MG63 (cell line): ENCODE results near the gene PPP1R17. TPM values are rescaled to one million over a fixed set of nuclear protein-coding genes. Genes with fewer than 3 reads are reported as not detected.

ENCODE experiments used
- DNase-seq: peaks from one replicate; pipeline ENCODE4 v3.0.0-alpha.2; 2020
- H3K27me3 ChIP-seq: fragments of 250-450 bp; sonication (Bioruptor Pico); 2 replicates; pipeline ENCODE4 v1.5.1; 2020; ENCODE audit warnings: mild to moderate bottlenecking, moderate library complexity
- H3K36me3 ChIP-seq: fragments of 250-450 bp; sonication (Bioruptor Pico); 2 replicates; pipeline ENCODE4 v1.5.1; 2020; ENCODE audit warnings: mild to moderate bottlenecking, moderate library complexity
- H3K4me3 ChIP-seq: fragments of 250-450 bp; sonication (Bioruptor Pico); 2 replicates; pipeline ENCODE4 v1.5.1; 2020; ENCODE audit warnings: mild to moderate bottlenecking, moderate library complexity
- H3K9me3 ChIP-seq: fragments of 250-450 bp; sonication (Bioruptor Pico); 2 replicates; pipeline ENCODE4 v1.5.1; 2020; ENCODE audit warnings: mild to moderate bottlenecking, moderate library complexity
- total RNA-seq: library from RNA; depleted of rRNA; stranded (reverse); fragments of >200 nt; shearing (Covaris generic); gene quantifications from 2 replicates; pipeline ENCODE4 v1.2.3, GENCODE V29; 2014; ENCODE audit warnings: low replicate concordance; rRNA removed

Gene PPP1R17
- not detected in 2 replicates for total RNA-seq

DNA sequence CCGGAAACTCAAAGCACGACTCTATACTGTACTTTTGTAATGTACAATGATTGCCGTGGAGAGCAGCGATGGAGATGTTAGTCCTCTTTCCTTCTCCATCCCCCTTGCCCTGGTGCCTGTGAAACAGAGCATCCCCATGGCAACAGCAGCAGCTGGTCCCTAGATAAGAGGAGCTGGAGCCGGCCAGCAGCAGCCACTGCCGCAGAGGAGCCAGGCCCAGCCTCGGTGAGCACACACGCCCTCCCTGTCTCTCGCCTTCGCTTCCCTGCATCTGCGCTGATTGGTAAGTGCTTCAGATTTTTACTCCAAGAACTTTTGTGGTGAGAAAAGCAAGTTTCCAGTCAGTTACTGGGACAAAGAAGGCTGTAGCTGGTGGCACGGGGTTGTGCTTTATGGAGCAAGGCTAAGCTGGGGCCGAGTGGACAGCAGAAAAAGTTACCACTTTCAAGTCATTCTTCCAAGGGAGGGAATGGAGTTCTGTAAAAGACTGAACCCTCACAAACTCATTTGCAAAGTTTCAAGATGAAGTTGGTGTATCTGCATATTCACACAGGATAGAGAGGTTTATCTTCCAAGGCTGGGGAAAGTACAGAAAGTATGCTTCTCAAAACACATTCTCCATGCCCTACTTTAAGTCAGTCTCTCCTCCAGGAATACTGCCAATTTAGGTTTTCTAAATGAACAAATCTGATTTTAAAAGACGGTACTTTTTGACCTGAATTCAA lies at the start of gene PPP1R17:
Gene PPP1R17 (plus strand): TSS at position 192 of the 725 bp plus-strand sequence. CDS start 5,227 bp downstream, outside the sequence.
- peaks cover 16% of the 10 kb centered on the region for H3K27me3 ChIP-seq
- DNase-seq = no peak
- no peaks in the 10 kb centered on the region for H3K36me3 ChIP-seq
- no peak within 1 kb of the TSS for H3K4me3 ChIP-seq
- H3K9me3 ChIP-seq = no peaks in the 10 kb centered on the region

GRCh38 chr7:31640381-31640780 lies 46.6 kb upstream of the PPP1R17 start:
- no peak for DNase-seq
- Histone ChIP-seq H3K36me3 (no peaks in the 10 kb centered on the region), H3K27me3 (no peaks in the 10 kb centered on the region; the same call in 1 of the 2 replicates), H3K9me3 (0 out of 2 replicates have a peak, but pooled peaks cover 2% of the 10 kb centered on the region), H3K4me3 (no peak overlapping the region)

DNA sequence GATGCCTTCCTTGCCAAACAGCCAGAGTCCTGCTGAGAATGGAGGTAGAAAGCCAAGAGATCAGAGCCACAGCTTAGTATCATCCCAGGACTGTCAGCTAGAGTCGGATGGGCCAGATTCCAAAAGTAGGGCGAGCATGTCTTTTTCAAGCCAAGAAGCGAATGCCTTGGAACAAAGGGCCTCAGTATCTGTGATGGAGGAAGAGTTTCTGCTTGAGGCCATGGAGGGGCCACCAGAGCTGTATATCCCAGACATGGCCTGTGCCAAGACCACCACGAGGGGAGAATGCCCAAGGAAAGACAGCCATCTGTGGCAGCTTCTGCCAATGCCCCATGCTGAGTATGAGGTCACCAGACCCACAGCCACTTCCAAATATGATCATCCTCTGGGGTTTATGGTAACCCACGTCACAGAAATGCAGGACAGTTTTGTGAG lies 44.3 kb upstream of the PPP1R17 start:
- Histone ChIP-seq H3K4me3 (no peak overlapping the region), H3K36me3 (no peaks in the 10 kb centered on the region)
- DNase-seq = peak; percentile 36

DNA sequence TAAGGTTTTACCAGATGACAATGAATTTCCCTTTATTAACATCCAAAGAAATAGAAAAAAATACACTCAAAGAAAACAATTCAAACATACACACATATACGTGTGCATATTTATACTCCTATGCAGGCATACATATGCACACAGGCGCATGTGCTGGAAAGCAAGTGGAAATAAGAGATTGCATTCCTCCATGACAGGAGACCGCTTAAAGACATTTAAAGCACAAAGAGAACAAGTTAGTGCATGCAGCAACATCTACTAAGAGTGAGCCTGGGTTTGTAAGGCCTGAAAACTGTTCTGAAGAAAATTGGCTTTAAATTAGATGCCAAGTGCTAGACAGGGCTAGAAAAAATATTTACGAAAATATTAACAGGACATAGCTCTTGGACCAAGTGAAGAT lies 40.1 kb upstream of the PPP1R17 start:
- Histone ChIP-seq H3K36me3 (no peaks in the 10 kb centered on the region), H3K4me3 (no peak overlapping the region), H3K9me3 (no peaks in the 10 kb centered on the region), H3K27me3 (peaks cover 3% of the 10 kb centered on the region; the same call in 1 of the 2 replicates)
- DNase-seq = no peak

More for the DNA sequence above, 44.3 kb upstream of the PPP1R17 start:
- no peaks in the 10 kb centered on the region; the same call in 1 of the 2 replicates for H3K27me3 ChIP-seq
- 0 out of 2 replicates have a peak, but pooled peaks cover 2% of the 10 kb centered on the region for H3K9me3 ChIP-seq

DNA sequence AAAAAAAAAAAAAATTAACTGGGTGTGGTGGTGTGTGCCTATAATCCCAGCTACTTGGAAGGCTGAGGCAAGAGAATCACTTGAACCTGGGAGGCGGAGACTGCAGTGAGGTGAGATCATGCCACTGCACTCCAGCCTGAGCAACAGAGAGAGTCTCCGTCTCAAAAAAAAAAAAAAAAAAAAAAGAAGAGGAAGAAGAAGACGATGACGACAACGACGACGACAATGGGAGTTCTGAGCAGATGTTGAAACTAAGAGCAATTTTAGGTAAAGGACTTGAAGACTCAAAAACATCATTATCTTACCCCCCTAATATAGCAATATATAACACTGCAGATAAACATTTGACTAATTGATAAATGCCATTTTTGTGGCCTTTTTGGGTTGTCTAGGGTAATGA lies 39.5 kb upstream of the PPP1R17 start:
- Histone ChIP-seq H3K27me3 (peaks cover 3% of the 10 kb centered on the region; the same call in 1 of the 2 replicates), H3K4me3 (no peak overlapping the region), H3K36me3 (no peaks in the 10 kb centered on the region), H3K9me3 (no peaks in the 10 kb centered on the region)
- DNase-seq = no peak

- no peaks in the 10 kb centered on the region for H3K36me3 ChIP-seq
Measured at GRCh38 chr7:31648288-31648687, 38.7 kb upstream of the PPP1R17 start.

GRCh38 chr7:31648880-31649279 lies 38.1 kb upstream of the PPP1R17 start:
- no peak for DNase-seq
- H3K4me3 ChIP-seq = no peak overlapping the region
- no peaks in the 10 kb centered on the region for H3K9me3 ChIP-seq
- H3K27me3 ChIP-seq = peaks cover 3% of the 10 kb centered on the region; the same call in 1 of the 2 replicates
- H3K36me3 ChIP-seq = no peaks in the 10 kb centered on the region

More at GRCh38 chr7:31648288-31648687, 38.7 kb upstream of the PPP1R17 start:
- no peak for DNase-seq
- Histone ChIP-seq H3K27me3 (peaks cover 3% of the 10 kb centered on the region; the same call in 1 of the 2 replicates), H3K9me3 (no peaks in the 10 kb centered on the region), H3K4me3 (no peak overlapping the region)

GRCh38 chr7:31651234-31652062 lies 35.6 kb upstream of the PPP1R17 start:
- H3K27me3 ChIP-seq = peaks cover 3% of the 10 kb centered on the region; the same call in 1 of the 2 replicates
- H3K4me3 ChIP-seq = no peak overlapping the region

DNA sequence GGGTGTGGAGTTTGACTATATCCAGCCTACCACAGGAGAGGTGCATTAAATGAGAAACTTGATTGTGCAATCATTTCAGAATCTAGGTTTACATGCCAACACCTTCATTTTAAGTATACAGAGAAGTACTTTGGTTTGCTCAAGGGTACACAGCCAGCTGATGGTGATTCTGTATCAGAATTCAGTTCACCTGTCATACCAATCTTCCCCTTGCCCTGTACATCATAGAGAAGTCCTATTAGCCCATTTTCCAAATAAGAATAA lies 35.0 kb upstream of the PPP1R17 start:
- Histone ChIP-seq H3K36me3 (no peaks in the 10 kb centered on the region), H3K27me3 (peaks cover 3% of the 10 kb centered on the region; the same call in 1 of the 2 replicates), H3K4me3 (no peak overlapping the region), H3K9me3 (no peaks in the 10 kb centered on the region)
- DNase-seq = no peak

More at GRCh38 chr7:31651234-31652062, 35.6 kb upstream of the PPP1R17 start:
- DNase-seq = no peak
- no peaks in the 10 kb centered on the region for H3K36me3 ChIP-seq
- H3K9me3 ChIP-seq = no peaks in the 10 kb centered on the region

GRCh38 chr7:31663072-31663471 lies 23.9 kb upstream of the PPP1R17 start:
- Histone ChIP-seq H3K36me3 (no peaks in the 10 kb centered on the region), H3K27me3 (peaks cover 26% of the 10 kb centered on the region), H3K9me3 (no peaks in the 10 kb centered on the region), H3K4me3 (no peak overlapping the region)
- no peak for DNase-seq

DNA sequence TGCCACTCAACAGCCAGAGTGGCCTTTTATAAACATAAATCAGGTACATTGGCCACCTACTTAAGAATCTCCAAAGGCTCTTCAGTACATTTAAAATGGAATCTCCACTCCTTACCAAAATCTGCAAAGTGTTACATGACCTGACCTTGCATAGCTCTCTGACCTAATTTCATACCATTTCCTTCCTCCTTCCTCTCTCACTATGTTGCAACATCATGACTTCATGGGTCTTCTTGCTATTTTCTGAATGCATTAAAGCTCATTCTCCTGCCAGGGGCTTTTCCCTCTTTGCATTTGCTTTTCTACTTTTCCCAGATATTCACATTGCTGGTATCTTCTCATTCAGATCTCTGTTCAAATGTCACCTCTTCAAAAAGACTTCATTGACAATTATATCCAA lies 22.1 kb upstream of the PPP1R17 start:
- H3K9me3 ChIP-seq = no peaks in the 10 kb centered on the region
- no peak for DNase-seq
- H3K36me3 ChIP-seq = no peaks in the 10 kb centered on the region
- peaks cover 21% of the 10 kb centered on the region for H3K27me3 ChIP-seq
- no peak overlapping the region for H3K4me3 ChIP-seq

- H3K27me3 ChIP-seq = peaks cover 23% of the 10 kb centered on the region
- no peak overlapping the region for H3K4me3 ChIP-seq
- H3K9me3 ChIP-seq = no peaks in the 10 kb centered on the region
- H3K36me3 ChIP-seq = no peaks in the 10 kb centered on the region
- no peak for DNase-seq
Measured at GRCh38 chr7:31665546-31665945, 21.5 kb upstream of the PPP1R17 start.

- no peak for DNase-seq
- peaks cover 24% of the 10 kb centered on the region for H3K27me3 ChIP-seq
- H3K9me3 ChIP-seq = no peaks in the 10 kb centered on the region
- no peak overlapping the region for H3K4me3 ChIP-seq
- H3K36me3 ChIP-seq = no peaks in the 10 kb centered on the region
Measured at GRCh38 chr7:31669461-31669860, 17.6 kb upstream of the PPP1R17 start.

DNA sequence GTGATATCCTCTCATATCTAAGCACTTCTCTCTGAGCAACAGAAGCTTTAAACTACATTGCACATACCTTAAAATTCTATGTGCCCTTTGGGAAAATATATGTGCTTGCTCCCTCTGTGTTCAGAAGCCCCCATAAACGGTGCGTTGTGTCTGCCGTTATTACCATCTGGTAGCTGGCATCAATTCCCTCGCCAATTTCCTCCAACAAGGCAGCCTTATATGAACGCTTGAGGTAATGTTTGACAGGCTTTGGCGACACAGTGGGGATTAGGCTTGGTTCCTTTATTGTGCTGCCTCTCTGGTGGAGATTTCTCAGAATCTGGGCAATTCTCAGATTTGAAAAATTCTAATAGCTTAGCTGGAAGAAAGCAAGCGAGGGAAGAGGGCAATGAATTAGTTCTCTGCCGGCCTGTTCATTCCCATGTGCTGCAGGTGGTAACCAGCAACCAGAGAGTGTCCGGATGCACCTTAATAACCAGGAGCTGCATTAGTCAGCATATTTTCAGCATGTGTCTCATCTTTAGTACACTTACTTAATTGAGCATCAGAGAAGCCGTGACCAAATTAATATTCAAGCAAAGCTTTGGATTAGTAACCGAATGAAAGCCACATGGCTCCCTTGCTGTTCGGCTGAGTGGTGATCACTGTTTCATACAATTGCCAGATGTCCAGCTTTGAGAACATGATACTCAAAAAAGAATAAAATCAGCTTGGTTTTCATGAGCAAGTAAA lies 7.3 kb upstream of the PPP1R17 start:
- no peaks in the 10 kb centered on the region for H3K36me3 ChIP-seq
- peaks cover 12% of the 10 kb centered on the region for H3K27me3 ChIP-seq
- H3K9me3 ChIP-seq = no peaks in the 10 kb centered on the region
- DNase-seq = no peak
- no peak overlapping the region for H3K4me3 ChIP-seq

DNA sequence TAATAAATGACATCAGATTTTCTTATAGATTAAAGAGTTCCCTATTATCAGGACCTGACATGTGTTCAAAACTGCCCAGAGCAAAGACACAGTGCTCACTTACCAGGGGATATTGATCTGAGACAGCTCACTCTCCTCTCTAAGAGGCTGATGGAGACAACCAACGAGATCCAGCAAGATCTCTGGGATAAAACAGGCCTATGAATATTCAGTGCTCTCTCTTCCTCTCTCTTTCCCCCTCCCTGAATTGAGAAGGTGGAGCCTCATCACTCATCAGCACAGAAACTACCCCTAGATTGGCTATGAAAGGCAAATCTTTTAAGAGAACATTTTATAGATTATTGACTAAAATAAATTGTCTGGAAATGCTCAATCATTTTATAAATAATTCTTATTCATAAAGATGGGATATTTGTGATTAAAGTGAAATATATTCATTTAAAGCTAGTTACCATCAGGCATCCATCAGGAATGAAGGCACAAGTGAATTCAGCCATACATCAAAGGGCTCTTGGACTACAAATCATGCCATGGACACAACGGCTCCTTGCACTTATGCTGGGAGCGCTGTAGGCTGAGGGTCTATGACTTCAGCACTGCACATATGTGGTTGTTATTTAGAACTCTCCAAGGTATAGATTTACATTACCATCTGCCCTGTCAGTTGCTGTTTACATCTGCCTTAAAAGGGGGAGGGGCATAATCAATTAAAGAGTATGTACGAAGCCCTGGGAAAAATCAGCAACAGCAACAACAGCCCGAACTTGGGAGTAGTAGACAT lies 3.4 kb upstream of the PPP1R17 start:
- no peak for DNase-seq
- H3K4me3 ChIP-seq = no peak overlapping the region
- H3K27me3 ChIP-seq = peaks cover 18% of the 10 kb centered on the region
- no peaks in the 10 kb centered on the region for H3K36me3 ChIP-seq
- H3K9me3 ChIP-seq = no peaks in the 10 kb centered on the region

DNA sequence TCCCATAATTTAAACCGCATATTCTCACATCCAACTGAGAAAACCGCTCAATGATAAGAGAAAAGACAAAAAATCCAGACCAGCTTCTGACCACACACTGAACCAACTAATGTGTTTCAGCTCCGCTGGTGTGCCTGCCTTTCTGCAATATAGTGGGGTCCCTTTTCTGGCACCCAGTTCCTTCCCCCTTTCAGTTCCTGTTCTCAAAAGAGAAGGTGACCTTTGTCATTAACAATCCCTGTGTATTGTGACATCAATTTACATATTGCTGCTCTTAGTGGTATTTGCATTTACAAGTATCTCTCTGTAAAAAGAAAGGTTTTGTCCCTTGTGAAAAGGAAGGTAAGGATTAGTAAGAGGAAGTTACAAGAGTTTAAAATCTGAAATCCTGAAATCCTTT lies 1.4 kb downstream of the PPP1R17 start:
- H3K36me3 ChIP-seq = no peaks in the 10 kb centered on the region
- H3K9me3 ChIP-seq = no peaks in the 10 kb centered on the region
- H3K4me3 ChIP-seq = no peak overlapping the region
- no peak for DNase-seq
- H3K27me3 ChIP-seq = peaks cover 21% of the 10 kb centered on the region
